Measurements from ENCODE around the gene SEMA3C. TPM values are rescaled to one million over a fixed set of nuclear protein-coding genes. Genes with fewer than 3 reads are reported as not detected.

Gene SEMA3C
- total and polyA plus RNA-seq, 8 donors: 4.5 to 344 (median 68.7) TPM

- no peaks in the 10 kb centered on the region for H3K36me3 ChIP-seq
- no peak overlapping the region for H3K4me3 ChIP-seq
- no peak for TF ChIP-seq CTCF (IDR thresholded peaks at IDR 0.05)
- TF ChIP-seq POLR2A (IDR thresholded peaks at IDR 0.05): no peak
- TF ChIP-seq EP300 (IDR thresholded peaks at IDR 0.05): no peak
- no peak for TF ChIP-seq POLR2AphosphoS5 (IDR thresholded peaks at IDR 0.05)
- intact Hi-C loops (cut with DNase I; ENCODE audit: low total_unique reads): no loop called here
- DNase-seq: no peak
- WGBS, 5 donors: 85 to 100% (median 96%) methylated on average over 1 of the region's 1 CpG
- peaks cover 0 to 17% (median 8%) of the 10 kb centered on the region in 4 donors for H3K4me1 ChIP-seq
- peak overlapping the region in 2 of 5 donors; percentile 49 to 56 for H3K27ac ChIP-seq
- H3K27me3 ChIP-seq: no peaks in the 10 kb centered on the region
- H3K9me3 ChIP-seq: no peaks in the 10 kb centered on the region
Measured at GRCh38 chr7:80902019-80902418, 16.8 kb downstream of the SEMA3C start.

GRCh38 chr7:80900583-80901576 is 18.0 kb downstream of the SEMA3C start:
- no peaks in the 10 kb centered on the region for H3K27me3 ChIP-seq
- TF ChIP-seq EP300 (IDR thresholded peaks at IDR 0.05) (no peak), POLR2A (IDR thresholded peaks at IDR 0.05) (no peak), POLR2AphosphoS5 (IDR thresholded peaks at IDR 0.05) (peak; percentile 24 to 42 (median 33))
- peaks cover 0 to 13% (median 7%) of the 10 kb centered on the region in 4 donors for H3K4me1 ChIP-seq
- H3K4me3 ChIP-seq: no peak overlapping the region
- 57 to 71% (median 62%) methylated on average over 4 of the region's 4 CpGs for WGBS, 5 donors
- H3K27ac ChIP-seq: peak overlapping the region in 3 of 5 donors; percentile 6 to 49 (median 10)
- no peaks in the 10 kb centered on the region for H3K36me3 ChIP-seq
- H3K9me3 ChIP-seq: no peaks in the 10 kb centered on the region
- intact Hi-C loops (cut with DNase I; ENCODE audit: low total_unique reads): no loop called here
- no peak for DNase-seq

GRCh38 chr7:80896906-80897598 is 21.8 kb downstream of the SEMA3C start:
- TF ChIP-seq EP300 (IDR thresholded peaks at IDR 0.05) (no peak), CTCF (IDR thresholded peaks at IDR 0.05) (no peak), POLR2A (IDR thresholded peaks at IDR 0.05) (no peak), POLR2AphosphoS5 (IDR thresholded peaks at IDR 0.05) (no peak)
- intact Hi-C loops (cut with DNase I; ENCODE audit: low total_unique reads): no loop called here
- no peaks in the 10 kb centered on the region for H3K36me3 ChIP-seq
- no peaks in the 10 kb centered on the region for H3K27me3 ChIP-seq
- 86 to 92% (median 90%) methylated on average over 7 of the region's 7 CpGs for WGBS, 5 donors
- no peak overlapping the region for H3K27ac ChIP-seq
- DNase-seq: no peak
- no peak overlapping the region for H3K4me3 ChIP-seq
- peaks cover 0 to 13% (median 3%) of the 10 kb centered on the region in 4 donors for H3K4me1 ChIP-seq
- no peaks in the 10 kb centered on the region for H3K9me3 ChIP-seq

DNA sequence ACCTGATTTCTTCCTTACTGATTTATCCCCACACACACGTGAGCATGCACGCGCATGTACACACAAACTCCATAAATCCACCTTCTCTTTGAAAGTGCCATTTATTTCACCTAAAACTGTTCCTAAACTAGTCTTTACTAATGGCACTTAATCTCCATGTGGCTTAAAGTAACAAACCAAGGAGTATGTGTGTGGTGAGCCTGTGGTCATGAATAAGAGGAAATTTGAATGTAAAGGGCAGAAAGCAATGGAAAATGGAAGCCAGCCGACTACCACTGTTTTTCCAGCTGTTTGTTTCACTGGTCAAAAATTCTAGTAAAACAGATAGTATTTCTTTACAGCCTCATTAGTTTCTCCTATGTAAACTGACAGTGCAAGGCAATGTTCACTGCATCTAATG is 23.8 kb downstream of the SEMA3C start:
- Histone ChIP-seq H3K36me3 (no peaks in the 10 kb centered on the region), H3K27me3 (no peaks in the 10 kb centered on the region), H3K4me1 (peaks cover 0 to 16% (median 9%) of the 10 kb centered on the region in 4 donors), H3K9me3 (no peaks in the 10 kb centered on the region), H3K4me3 (no peak overlapping the region), H3K27ac (no peak overlapping the region)
- no peak for TF ChIP-seq POLR2AphosphoS5 (IDR thresholded peaks at IDR 0.05)
- TF ChIP-seq EP300 (IDR thresholded peaks at IDR 0.05): no peak
- TF ChIP-seq POLR2A (IDR thresholded peaks at IDR 0.05): no peak
- no peak for TF ChIP-seq CTCF (IDR thresholded peaks at IDR 0.05)
- WGBS, 5 donors: 92 to 98% (median 94%) methylated on average over 4 of the region's 4 CpGs
- intact Hi-C loops (cut with DNase I; ENCODE audit: low total_unique reads): no loop called here
- DNase-seq: no peak

All from stomach (tissue), 9 donors.